Measurements from ENCODE around the gene USP13.
A peak's percentile ranks its signal among the peaks of the same experiment; 100 is the strongest.

Gene USP13, protein sequence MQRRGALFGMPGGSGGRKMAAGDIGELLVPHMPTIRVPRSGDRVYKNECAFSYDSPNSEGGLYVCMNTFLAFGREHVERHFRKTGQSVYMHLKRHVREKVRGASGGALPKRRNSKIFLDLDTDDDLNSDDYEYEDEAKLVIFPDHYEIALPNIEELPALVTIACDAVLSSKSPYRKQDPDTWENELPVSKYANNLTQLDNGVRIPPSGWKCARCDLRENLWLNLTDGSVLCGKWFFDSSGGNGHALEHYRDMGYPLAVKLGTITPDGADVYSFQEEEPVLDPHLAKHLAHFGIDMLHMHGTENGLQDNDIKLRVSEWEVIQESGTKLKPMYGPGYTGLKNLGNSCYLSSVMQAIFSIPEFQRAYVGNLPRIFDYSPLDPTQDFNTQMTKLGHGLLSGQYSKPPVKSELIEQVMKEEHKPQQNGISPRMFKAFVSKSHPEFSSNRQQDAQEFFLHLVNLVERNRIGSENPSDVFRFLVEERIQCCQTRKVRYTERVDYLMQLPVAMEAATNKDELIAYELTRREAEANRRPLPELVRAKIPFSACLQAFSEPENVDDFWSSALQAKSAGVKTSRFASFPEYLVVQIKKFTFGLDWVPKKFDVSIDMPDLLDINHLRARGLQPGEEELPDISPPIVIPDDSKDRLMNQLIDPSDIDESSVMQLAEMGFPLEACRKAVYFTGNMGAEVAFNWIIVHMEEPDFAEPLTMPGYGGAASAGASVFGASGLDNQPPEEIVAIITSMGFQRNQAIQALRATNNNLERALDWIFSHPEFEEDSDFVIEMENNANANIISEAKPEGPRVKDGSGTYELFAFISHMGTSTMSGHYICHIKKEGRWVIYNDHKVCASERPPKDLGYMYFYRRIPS

GRCh38 chr3:179652447-179653095 lies at the start of gene USP13:
TSS of gene USP13 (plus strand) at chr3:179653040. CDS start at chr3:179653226, 186 bp downstream.
- Histone ChIP-seq H3F3A (ENCODE audit: low read depth) (peaks cover 5% of the 10 kb centered on the region; the same call in 1 of the 2 replicates), H2AFZ (ENCODE audit: low read length) (peak within 1 kb of the TSS; percentile 95), H3K9me2 (replicated peaks; ENCODE audit: low read depth, low read length) (no peaks in the 10 kb centered on the region), H3K9me3 (ENCODE audit: insufficient read depth, low read depth, low read length) (no peaks in the 10 kb centered on the region), H3K4me2 (ENCODE audit: low read depth, low read length, poor library complexity, severe bottlenecking) (peak within 1 kb of the TSS; percentile 72), H3K4me3 (ENCODE audit: low read length, poor library complexity, severe bottlenecking) (peak within 1 kb of the TSS; percentile 90), H3K79me2 (ENCODE audit: insufficient read depth, low read length) (peaks cover 44% of the 10 kb centered on the region), H4K20me1 (ENCODE audit: insufficient read depth, low read length, poor library complexity, severe bottlenecking) (peaks cover 24% of the 10 kb centered on the region), H3K9ac (ENCODE audit: low read depth, low read length, poor library complexity, severe bottlenecking) (peak within 1 kb of the TSS; percentile 79), H3K4me1 (ENCODE audit: insufficient read depth, low read length, poor library complexity, severe bottlenecking) (peaks cover 31% of the 10 kb centered on the region), H3K27me3 (ENCODE audit: insufficient read depth, low read length, poor library complexity, severe bottlenecking) (no peaks in the 10 kb centered on the region), H3K36me3 (ENCODE audit: insufficient read depth, low read length) (no peaks in the 10 kb centered on the region)
- TF ChIP-seq, protein P1, sequence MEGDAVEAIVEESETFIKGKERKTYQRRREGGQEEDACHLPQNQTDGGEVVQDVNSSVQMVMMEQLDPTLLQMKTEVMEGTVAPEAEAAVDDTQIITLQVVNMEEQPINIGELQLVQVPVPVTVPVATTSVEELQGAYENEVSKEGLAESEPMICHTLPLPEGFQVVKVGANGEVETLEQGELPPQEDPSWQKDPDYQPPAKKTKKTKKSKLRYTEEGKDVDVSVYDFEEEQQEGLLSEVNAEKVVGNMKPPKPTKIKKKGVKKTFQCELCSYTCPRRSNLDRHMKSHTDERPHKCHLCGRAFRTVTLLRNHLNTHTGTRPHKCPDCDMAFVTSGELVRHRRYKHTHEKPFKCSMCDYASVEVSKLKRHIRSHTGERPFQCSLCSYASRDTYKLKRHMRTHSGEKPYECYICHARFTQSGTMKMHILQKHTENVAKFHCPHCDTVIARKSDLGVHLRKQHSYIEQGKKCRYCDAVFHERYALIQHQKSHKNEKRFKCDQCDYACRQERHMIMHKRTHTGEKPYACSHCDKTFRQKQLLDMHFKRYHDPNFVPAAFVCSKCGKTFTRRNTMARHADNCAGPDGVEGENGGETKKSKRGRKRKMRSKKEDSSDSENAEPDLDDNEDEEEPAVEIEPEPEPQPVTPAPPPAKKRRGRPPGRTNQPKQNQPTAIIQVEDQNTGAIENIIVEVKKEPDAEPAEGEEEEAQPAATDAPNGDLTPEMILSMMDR (conservative IDR thresholded peaks at IDR 0.05; ENCODE audit: low read length): 0 out of 2 replicates have a peak, but pooled peaks have one; percentile 8
- TF ChIP-seq EZH2phosphoT487 (IDR thresholded peaks at IDR 0.05; ENCODE audit: borderline replicate concordance): no peak

- H3K4me2 ChIP-seq (ENCODE audit: low read depth, low read length, poor library complexity, severe bottlenecking): peak overlapping the region; percentile 73
- H3F3A ChIP-seq (ENCODE audit: low read depth): no peaks in the 10 kb centered on the region
- H3K4me1 ChIP-seq (ENCODE audit: insufficient read depth, low read length, poor library complexity, severe bottlenecking): peaks cover 20% of the 10 kb centered on the region
- peaks cover 27% of the 10 kb centered on the region for H4K20me1 ChIP-seq (ENCODE audit: insufficient read depth, low read length, poor library complexity, severe bottlenecking)
- TF ChIP-seq, protein P1 (conservative IDR thresholded peaks at IDR 0.05; ENCODE audit: low read length): no peak
- no peak for TF ChIP-seq EZH2phosphoT487 (IDR thresholded peaks at IDR 0.05; ENCODE audit: borderline replicate concordance)
- peaks cover 24% of the 10 kb centered on the region for H3K36me3 ChIP-seq (ENCODE audit: insufficient read depth, low read length)
- H3K9me3 ChIP-seq (ENCODE audit: insufficient read depth, low read depth, low read length): no peaks in the 10 kb centered on the region
- no peaks in the 10 kb centered on the region for H3K9me2 ChIP-seq (replicated peaks; ENCODE audit: low read depth, low read length)
- H3K4me3 ChIP-seq (ENCODE audit: low read length, poor library complexity, severe bottlenecking): peak overlapping the region; percentile 82
- H2AFZ ChIP-seq (ENCODE audit: low read length): no peak overlapping the region
- H3K79me2 ChIP-seq (ENCODE audit: insufficient read depth, low read length): peaks cover 67% of the 10 kb centered on the region
- peak overlapping the region; percentile 90 for H3K9ac ChIP-seq (ENCODE audit: low read depth, low read length, poor library complexity, severe bottlenecking)
- H3K27me3 ChIP-seq (ENCODE audit: insufficient read depth, low read length, poor library complexity, severe bottlenecking): no peaks in the 10 kb centered on the region
Measured at GRCh38 chr3:179603321-179603720, 49.5 kb upstream of the USP13 start.

DNA sequence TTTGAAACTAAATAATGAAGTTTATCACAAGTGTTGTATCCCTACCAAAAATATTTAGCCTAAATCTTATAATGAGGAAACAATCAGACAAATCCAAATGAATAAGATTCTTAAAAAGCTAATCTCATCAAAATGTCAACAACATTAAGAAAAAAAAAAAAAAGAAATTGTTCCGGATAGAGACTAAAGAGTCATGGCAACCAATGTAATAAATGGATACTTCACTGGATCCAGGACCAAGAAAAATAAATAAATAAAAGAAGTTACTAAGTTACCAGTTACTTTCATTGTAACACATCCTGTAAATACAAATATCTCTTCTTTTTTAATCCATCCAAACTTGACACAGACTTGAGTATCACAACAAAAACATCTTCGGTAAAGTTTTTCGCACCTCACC lies 49.0 kb upstream of the USP13 start:
- Histone ChIP-seq H3K9me3 (ENCODE audit: insufficient read depth, low read depth, low read length) (no peaks in the 10 kb centered on the region), H3F3A (ENCODE audit: low read depth) (peaks cover 5% of the 10 kb centered on the region; the same call in 1 of the 2 replicates), H3K9me2 (replicated peaks; ENCODE audit: low read depth, low read length) (no peaks in the 10 kb centered on the region), H3K9ac (ENCODE audit: low read depth, low read length, poor library complexity, severe bottlenecking) (peak overlapping the region; percentile 90), H3K27me3 (ENCODE audit: insufficient read depth, low read length, poor library complexity, severe bottlenecking) (no peaks in the 10 kb centered on the region), H3K36me3 (ENCODE audit: insufficient read depth, low read length) (peaks cover 19% of the 10 kb centered on the region), H4K20me1 (ENCODE audit: insufficient read depth, low read length, poor library complexity, severe bottlenecking) (peaks cover 27% of the 10 kb centered on the region), H3K4me3 (ENCODE audit: low read length, poor library complexity, severe bottlenecking) (peak overlapping the region; percentile 82), H2AFZ (ENCODE audit: low read length) (peak overlapping the region; percentile 67; the same call in 1 of the 2 replicates), H3K4me2 (ENCODE audit: low read depth, low read length, poor library complexity, severe bottlenecking) (peak overlapping the region; percentile 73), H3K79me2 (ENCODE audit: insufficient read depth, low read length) (peaks cover 64% of the 10 kb centered on the region), H3K4me1 (ENCODE audit: insufficient read depth, low read length, poor library complexity, severe bottlenecking) (peaks cover 25% of the 10 kb centered on the region)
- TF ChIP-seq, protein P1 (conservative IDR thresholded peaks at IDR 0.05; ENCODE audit: low read length): no peak
- TF ChIP-seq EZH2phosphoT487 (IDR thresholded peaks at IDR 0.05; ENCODE audit: borderline replicate concordance): no peak
